ENCODE data around the gene SSNA1.

Gene SSNA1

DNA sequence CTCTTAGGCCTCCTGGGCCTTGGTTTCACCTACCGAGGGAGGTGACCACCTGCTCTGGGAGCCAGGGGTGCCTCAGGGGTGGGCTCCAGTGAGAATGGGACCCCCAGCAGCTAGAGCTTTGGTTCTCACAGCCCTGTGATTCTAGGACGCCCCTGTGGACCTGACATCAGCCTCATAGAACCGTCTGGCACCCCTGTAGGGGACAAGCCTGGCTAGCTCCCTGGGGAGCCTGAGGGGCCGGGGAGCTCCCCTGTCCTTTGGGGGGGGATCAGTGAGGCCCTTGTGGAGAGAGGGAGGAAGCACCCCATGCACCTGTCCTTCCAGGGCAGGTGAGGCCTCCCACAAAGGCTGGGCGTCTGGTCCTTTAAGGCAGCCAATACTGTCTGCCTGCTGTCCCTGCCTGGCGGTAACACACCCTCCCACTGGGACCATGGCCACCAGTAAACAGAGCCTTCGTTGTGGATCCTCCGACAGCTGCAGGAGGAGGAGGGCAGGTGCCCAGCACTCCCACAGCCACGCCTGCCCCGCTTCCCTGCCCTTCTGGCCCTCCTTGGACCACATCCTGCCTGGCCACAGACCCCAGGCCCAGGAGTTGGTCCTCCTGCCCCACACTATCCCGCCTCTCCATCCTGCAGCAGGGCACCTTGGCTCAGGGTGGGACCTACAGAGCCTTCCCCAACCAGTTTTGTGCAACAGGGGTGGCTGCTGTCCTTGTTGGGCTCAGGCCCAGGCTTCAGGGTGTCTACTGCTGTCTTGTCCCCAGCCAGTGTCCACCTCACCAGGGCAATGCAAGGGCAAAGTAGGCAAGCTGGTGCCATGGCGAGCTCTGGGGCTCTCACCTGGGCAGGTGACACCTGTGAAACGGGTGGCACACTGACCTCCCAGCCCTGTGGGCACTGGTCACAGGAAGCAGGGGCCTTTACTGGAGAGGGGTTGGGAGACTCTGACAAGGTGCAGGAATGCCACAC is 49.6 kb downstream of the SSNA1 start:
- no peak overlapping the region for H3K4me3 ChIP-seq (ENCODE audit: low read depth, low read length)

More for the DNA sequence above, 49.6 kb downstream of the SSNA1 start:
- Histone ChIP-seq H3K27ac (ENCODE audit: extremely low read depth, low read depth, low read length) (no peak overlapping the region), H3K4me1 (ENCODE audit: control insufficient read depth, insufficient read depth, low read length) (peaks cover 3% of the 10 kb centered on the region; the same call in 1 of the 2 replicates), H3K36me3 (ENCODE audit: control insufficient read depth in 2 of 2, insufficient read depth in 1 of 2, low read length in 2 of 2) (peaks cover 0 to 22% of the 10 kb centered on the region in 2 experiments; a peak in 1 of 3 replicates), H3K9me3 (ENCODE audit: control insufficient read depth, insufficient read depth, low read depth, low read length) (no peaks in the 10 kb centered on the region)
- ChIA-PET CTCF (interaction anchor here (0.5 to 3.4 kb wide), 31 partner anchors 8 to 303 kb away, joined by 3 to 45 read pairs (median 5); partner anchors contain the start of genes ANAPC2, NELFB, RNF224 and SSNA1), POLR2A (interaction anchor here (1.2 to 11.5 kb wide), 4 partner anchors 14 to 40 kb away, joined by 3 to 336 read pairs (median 168); partner anchors contain the start of genes CYSRT1, NELFB, RNF208 and RNF224)
- TF ChIP-seq EGR2 (tag by site-specific recombination; IDR thresholded peaks at IDR 0.05; ENCODE audit: low read depth): 0 out of 2 replicates have a peak, but pooled peaks have one; percentile 16
- TF ChIP-seq, protein P1, sequence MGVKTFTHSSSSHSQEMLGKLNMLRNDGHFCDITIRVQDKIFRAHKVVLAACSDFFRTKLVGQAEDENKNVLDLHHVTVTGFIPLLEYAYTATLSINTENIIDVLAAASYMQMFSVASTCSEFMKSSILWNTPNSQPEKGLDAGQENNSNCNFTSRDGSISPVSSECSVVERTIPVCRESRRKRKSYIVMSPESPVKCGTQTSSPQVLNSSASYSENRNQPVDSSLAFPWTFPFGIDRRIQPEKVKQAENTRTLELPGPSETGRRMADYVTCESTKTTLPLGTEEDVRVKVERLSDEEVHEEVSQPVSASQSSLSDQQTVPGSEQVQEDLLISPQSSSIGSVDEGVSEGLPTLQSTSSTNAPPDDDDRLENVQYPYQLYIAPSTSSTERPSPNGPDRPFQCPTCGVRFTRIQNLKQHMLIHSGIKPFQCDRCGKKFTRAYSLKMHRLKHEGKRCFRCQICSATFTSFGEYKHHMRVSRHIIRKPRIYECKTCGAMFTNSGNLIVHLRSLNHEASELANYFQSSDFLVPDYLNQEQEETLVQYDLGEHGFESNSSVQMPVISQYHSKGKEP (tag by site-specific recombination; IDR thresholded peaks at IDR 0.05): no peak
- TF ChIP-seq, protein P2, sequence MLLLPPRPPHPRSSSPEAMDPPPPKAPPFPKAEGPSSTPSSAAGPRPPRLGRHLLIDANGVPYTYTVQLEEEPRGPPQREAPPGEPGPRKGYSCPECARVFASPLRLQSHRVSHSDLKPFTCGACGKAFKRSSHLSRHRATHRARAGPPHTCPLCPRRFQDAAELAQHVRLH (tag by site-specific recombination; IDR thresholded peaks at IDR 0.05): no peak
- TF ChIP-seq ZSCAN16 (tag by site-specific recombination; IDR thresholded peaks at IDR 0.05): peak; percentile 95
- TF ChIP-seq ZXDB (tag by site-specific recombination; IDR thresholded peaks at IDR 0.05): no peak
- peak; percentile 65 for TF ChIP-seq SP2 (tag by site-specific recombination; IDR thresholded peaks at IDR 0.05)
- 0 out of 2 replicates have a peak, but pooled peaks have one; percentile 40 for TF ChIP-seq ZSCAN30 (tag by site-specific recombination; IDR thresholded peaks at IDR 0.05)
- TF ChIP-seq GLIS1 (tag by site-specific recombination; IDR thresholded peaks at IDR 0.05): peak; percentile 97
- no peak for TF ChIP-seq ZNF707 (tag by site-specific recombination; IDR thresholded peaks at IDR 0.05)
- TF ChIP-seq, protein P3, sequence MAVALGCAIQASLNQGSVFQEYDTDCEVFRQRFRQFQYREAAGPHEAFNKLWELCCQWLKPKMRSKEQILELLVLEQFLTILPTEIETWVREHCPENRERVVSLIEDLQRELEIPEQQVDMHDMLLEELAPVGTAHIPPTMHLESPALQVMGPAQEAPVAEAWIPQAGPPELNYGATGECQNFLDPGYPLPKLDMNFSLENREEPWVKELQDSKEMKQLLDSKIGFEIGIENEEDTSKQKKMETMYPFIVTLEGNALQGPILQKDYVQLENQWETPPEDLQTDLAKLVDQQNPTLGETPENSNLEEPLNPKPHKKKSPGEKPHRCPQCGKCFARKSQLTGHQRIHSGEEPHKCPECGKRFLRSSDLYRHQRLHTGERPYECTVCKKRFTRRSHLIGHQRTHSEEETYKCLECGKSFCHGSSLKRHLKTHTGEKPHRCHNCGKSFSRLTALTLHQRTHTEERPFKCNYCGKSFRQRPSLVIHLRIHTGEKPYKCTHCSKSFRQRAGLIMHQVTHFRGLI (tag by site-specific recombination; IDR thresholded peaks at IDR 0.05): peak; percentile 81
- peak; percentile 35; the same call in 1 of the 2 replicates for TF ChIP-seq KLF1 (tag by site-specific recombination; IDR thresholded peaks at IDR 0.05)
- TF ChIP-seq SCRT1 (tag by site-specific recombination; IDR thresholded peaks at IDR 0.05; ENCODE audit: borderline replicate concordance): 0 out of 2 replicates have a peak, but pooled peaks have one; percentile 35
- no peak for TF ChIP-seq ZNF132 (tag by site-specific recombination; IDR thresholded peaks at IDR 0.05; ENCODE audit: borderline replicate concordance)
- TF ChIP-seq WT1 (tag by site-specific recombination; IDR thresholded peaks at IDR 0.05): 0 out of 2 replicates have a peak, but pooled peaks have one; percentile 14
- TF ChIP-seq KLF9 (tag by site-specific recombination; IDR thresholded peaks at IDR 0.05; ENCODE audit: low read depth): no peak
- TF ChIP-seq ZNF600 (tag by site-specific recombination; IDR thresholded peaks at IDR 0.05): peak; percentile 92
- TF ChIP-seq GLIS2 (tag by site-specific recombination; IDR thresholded peaks at IDR 0.05): peak; percentile 63
- peak; percentile 82 for TF ChIP-seq ZEB2 (tag by site-specific recombination; IDR thresholded peaks at IDR 0.05)
- TF ChIP-seq, protein P4, sequence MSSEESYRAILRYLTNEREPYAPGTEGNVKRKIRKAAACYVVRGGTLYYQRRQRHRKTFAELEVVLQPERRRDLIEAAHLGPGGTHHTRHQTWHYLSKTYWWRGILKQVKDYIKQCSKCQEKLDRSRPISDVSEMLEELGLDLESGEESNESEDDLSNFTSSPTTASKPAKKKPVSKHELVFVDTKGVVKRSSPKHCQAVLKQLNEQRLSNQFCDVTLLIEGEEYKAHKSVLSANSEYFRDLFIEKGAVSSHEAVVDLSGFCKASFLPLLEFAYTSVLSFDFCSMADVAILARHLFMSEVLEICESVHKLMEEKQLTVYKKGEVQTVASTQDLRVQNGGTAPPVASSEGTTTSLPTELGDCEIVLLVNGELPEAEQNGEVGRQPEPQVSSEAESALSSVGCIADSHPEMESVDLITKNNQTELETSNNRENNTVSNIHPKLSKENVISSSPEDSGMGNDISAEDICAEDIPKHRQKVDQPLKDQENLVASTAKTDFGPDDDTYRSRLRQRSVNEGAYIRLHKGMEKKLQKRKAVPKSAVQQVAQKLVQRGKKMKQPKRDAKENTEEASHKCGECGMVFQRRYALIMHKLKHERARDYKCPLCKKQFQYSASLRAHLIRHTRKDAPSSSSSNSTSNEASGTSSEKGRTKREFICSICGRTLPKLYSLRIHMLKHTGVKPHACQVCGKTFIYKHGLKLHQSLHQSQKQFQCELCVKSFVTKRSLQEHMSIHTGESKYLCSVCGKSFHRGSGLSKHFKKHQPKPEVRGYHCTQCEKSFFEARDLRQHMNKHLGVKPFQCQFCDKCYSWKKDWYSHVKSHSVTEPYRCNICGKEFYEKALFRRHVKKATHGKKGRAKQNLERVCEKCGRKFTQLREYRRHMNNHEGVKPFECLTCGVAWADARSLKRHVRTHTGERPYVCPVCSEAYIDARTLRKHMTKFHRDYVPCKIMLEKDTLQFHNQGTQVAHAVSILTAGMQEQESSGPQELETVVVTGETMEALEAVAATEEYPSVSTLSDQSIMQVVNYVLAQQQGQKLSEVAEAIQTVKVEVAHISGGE (tag by site-specific recombination; conservative IDR thresholded peaks at IDR 0.05; ENCODE audit: low read depth): no peak
- TF ChIP-seq ZIC2 (tag by site-specific recombination; IDR thresholded peaks at IDR 0.05): peak; percentile 86
- peak; percentile 90 for TF ChIP-seq ZNF341 (tag by site-specific recombination; IDR thresholded peaks at IDR 0.05; ENCODE audit: low read depth)
- TF ChIP-seq SCRT2 (tag by site-specific recombination; IDR thresholded peaks at IDR 0.05): peak; percentile 51
- no peak for TF ChIP-seq ZFP69B (tag by site-specific recombination; IDR thresholded peaks at IDR 0.05)
- TF ChIP-seq, protein P5, sequence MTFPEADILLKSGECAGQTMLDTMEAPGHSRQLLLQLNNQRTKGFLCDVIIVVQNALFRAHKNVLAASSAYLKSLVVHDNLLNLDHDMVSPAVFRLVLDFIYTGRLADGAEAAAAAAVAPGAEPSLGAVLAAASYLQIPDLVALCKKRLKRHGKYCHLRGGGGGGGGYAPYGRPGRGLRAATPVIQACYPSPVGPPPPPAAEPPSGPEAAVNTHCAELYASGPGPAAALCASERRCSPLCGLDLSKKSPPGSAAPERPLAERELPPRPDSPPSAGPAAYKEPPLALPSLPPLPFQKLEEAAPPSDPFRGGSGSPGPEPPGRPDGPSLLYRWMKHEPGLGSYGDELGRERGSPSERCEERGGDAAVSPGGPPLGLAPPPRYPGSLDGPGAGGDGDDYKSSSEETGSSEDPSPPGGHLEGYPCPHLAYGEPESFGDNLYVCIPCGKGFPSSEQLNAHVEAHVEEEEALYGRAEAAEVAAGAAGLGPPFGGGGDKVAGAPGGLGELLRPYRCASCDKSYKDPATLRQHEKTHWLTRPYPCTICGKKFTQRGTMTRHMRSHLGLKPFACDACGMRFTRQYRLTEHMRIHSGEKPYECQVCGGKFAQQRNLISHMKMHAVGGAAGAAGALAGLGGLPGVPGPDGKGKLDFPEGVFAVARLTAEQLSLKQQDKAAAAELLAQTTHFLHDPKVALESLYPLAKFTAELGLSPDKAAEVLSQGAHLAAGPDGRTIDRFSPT (tag by site-specific recombination; IDR thresholded peaks at IDR 0.05): 0 out of 2 replicates have a peak, but pooled peaks have one; percentile 41
- TF ChIP-seq GFI1B (tag by site-specific recombination; IDR thresholded peaks at IDR 0.05): no peak
- TF ChIP-seq ZBTB21 (tag by site-specific recombination; IDR thresholded peaks at IDR 0.05): no peak

All from HEK293 (cell line).